HG03025 (cell line): ENCODE data around the gene NAT10.

ENCODE experiments used
- ATAC-seq: cut with Tn5 transposase; IDR thresholded peaks from one replicate; pipeline ENCODE4 v1.9.1; 2021; ENCODE audit warnings: mild to moderate bottlenecking, moderate library complexity; ENCODE audit not compliant: unreplicated experiment, low FRiP score

Gene NAT10

DNA sequence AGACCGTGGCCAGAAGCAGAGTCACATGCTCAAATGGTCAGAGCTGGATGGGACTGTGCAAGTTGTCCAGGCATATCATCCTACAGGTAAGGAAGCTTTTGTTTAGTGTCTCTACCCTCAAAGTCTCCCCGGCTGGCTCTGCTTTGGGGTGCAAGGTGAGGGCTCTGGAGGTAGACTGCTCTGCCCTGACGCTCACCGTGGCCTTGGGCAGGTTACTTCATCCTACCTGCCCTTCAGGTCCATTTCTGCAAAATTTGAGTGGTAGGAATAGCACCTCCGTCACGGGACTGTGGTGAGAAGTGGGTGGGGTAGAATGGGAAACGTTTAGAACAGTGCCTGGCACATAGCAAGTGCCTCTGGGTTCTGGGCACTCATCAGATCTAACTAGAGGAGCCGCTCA, 42.2 kb downstream of the NAT10 start:
- ATAC-seq: no peak

DNA sequence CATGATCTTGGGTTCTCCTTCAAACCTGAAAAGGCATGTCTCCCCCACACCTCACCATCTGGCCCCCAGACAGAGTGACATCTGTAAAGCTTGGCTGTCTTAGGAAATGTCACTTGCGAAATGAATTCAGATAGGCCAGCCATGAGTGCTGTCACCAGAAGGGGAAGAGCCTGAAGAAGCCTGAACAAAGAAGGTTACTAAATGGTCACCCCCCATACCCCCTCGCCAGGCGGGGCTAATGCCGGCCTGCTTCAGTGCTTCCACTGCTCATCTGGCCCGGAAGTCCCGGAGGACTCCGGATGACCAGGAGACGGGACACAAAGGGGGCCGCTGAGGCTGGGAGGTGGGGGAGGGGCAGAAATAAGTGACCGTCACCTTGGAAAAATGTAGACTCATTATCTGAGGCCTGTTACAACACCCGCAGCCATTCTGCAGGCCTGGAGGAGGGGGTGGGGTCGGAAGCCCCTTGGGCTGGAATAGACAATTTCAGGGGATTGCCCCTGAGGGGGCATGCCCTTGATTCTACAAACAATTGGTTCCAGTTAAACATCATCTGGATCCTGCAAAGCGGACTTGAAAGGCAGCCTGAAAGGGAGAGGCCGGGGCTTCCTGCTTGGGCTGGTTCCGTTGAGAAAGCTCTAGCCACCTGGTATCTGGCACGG, 43.2 kb downstream of the NAT10 start:
- no peak for ATAC-seq

DNA sequence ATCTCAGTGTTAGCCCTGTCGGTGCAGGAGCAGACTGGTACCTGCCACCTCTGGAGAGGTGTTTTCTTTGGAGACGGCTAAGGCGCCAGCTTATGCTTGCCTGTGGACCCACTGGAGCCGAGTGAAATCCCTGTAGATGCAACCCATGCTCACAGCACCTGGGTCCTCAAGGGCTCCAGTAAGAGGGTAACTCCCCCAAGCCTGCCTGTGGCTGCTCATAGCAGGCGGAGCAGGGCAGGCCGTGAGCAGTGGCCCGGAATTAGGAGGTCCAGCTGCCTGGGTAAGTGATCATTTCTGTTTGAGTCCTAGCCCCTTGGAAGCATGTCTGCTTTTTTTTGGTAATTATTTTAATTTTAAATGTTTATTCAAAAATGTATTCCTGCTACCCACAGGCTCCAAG, 43.8 kb downstream of the NAT10 start:
- ATAC-seq: no peak

DNA sequence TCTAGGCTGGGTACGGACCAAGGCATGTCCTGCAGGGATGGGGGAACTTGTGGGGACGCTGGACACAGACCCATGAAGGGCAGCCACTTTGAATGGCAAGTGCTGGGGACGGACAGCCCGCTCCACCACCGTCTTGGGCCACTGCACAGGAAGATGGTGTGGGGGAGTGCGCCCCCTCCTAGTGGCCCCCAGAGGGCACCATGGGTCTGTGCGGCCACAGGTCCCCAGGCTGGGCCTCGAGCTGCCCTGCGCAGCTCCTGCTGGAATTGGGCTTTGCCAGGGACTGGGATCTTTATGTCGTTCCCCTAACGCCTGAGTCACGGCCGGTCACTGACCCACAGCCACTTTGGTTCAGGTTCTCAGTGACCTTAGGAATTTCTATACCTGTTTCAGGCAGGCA, 44.4 kb downstream of the NAT10 start:
- ATAC-seq: no peak

DNA sequence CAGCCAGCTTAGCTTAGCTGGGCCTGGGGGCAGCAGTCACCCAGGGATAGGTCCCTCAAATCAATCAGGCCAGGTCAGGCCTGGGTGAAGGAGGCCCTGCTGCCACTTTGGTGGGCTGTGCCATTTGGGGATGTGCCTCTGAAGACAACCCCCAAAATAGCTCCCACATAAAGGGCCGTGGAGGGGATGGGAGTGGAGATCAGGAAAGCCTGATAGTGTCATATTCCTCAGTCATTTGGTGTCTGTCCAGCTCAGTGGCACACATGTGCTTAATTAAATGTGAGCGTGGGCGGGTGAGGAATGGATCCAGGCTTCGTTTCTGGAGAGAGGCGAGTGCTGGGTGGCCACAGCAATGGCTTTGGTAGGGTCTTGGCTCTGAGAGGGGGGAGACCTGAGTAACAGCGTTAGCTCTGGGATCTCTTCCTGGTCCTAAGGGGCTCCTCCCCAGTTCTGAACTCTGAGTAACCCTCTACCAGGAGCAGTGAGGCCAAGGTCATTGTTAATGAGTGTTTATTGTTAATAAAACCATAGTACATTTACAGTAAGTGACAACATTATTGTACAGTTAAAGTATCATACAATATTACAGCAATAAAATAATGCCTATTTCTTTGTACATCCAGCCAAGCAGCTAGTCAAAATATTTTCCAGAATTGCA, 45.2 kb downstream of the NAT10 start:
- ATAC-seq: no peak

DNA sequence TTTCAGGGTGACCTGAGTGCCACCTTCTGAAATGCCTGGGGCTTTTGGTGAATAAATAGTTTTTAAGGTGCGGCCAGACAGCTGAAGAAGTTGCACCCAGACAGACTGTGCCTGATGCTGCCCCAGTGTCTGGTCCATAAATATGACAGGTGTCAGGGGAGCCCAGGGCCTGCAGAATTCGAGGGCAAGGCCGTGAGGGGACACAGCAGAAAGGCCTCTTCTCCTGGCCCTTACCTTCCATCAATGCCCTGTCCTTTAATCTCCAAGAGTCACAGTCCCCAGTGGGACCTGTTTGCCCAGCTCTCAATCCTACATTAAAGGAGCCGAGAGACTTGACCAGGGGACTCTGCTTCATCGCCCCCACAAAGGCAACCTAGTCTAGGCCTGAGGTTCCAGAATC, 45.7 kb downstream of the NAT10 start:
- no peak for ATAC-seq

DNA sequence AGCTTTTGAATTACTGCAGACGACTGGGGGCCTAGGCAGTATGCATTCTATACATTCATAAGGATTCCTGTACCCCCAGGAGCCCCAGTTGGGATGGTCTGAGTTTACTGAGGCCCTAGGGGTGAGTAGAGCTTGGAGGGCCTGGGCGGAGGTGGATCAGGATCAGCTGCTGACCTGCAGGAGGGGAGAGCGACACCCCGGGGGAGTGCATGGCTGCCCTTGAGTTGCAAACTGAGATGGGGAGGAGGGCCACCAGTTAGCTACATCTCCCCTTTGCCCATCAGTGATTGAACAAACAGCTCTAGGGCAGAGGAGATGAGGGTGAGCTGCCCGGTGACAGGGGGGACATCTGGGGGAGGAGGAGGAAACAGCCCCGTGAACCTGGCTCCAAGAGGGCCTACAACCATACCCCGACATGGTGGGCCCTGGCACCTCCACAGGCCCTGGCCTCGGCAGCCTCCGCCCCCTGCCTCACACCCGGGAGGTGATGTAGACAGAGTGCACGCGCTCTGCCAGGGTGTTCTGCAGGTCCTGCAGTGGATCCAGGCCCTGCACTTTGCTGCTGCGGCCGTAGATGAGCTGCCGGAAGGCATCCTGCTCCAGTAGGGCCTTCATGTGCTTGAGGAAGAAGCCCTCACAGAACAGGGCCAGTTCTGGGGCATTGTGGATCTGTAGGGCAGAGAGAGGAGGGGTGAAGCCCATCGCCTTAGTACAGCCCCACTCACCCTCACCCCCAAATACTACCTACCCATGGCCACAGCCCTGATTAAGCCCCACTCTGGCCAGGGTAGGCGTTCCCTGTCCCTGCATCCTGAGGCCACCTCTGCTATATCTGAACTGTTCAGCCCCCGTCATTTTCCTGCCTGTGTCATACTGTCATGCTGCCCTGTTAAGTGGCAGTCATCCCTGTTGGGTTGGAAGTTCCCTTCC, 46.8 kb downstream of the NAT10 start:
- ATAC-seq: no peak

DNA sequence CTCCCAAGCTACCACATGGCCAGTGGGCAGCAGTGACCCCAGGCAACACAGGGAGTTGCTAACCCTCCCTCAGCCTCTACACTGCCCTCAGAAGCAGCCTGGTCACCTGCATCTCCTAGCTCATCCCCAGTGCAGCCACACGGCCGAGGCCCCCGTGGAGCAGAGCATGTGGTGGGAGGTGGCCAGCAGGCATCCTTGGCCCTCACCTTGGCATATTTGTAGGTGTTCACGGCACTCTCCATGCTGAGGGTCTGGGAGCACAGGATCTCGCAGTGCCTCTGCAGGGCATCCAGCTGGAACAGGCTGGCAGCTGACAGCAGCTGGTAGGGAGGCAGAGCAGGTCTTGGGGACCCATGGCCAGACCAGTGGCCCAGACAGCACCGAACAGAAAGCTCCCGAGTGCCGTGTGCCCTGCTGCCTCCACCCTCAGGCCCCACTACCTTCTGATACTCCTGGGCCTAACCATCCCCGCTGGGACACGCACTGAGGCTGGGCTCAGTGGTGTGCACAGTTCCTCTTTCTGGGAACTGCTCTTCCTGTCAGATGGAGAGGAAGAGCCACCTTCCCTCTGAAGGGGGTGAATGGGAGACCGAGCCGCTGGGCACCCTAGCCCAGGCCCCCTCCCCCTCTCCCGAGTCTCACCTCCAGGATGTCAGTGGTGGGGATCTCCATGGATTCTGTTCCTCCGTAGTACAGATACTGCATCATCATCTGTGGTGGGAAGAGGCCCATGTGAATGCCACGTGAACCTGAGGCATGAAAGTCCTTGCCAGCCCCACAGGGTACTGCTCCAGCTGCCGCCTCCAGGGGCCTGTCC, 48.8 kb downstream of the NAT10 start:
- ATAC-seq: peak; percentile 61

DNA sequence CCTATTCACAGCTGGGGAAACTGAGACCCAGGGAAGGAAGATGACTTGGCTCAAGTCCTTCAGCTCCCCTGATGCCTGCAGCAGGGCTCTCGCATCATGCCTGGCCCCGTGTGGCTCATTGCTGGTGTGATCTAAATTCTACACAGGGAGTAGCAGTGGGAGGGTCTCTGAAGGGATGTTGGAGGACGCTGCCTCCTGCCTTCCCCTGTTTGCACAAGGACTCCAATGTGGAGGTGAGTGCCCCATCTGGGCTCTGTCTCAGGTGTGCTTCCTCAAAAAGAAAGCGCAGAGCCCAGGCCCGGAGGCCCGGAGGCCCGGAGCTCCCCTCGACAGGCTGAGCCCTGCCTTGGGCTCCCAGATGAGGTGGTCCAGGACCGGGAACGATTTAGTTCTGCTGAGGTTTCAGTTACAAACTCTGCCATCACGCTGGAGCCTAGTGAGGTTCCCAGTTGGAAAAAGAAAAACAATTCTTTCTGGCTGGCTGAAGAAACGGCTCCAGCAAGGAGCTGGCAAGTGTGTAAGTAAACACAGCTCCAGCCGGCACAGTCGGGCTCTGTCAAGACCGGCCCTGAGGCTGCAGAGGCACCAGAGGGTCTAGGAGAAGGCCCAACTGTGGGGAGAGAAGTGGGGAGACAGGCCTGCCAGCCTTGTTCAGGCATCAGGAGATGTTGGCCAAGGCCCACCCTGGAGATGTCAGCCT, 49.8 kb downstream of the NAT10 start:
- no peak for ATAC-seq

DNA sequence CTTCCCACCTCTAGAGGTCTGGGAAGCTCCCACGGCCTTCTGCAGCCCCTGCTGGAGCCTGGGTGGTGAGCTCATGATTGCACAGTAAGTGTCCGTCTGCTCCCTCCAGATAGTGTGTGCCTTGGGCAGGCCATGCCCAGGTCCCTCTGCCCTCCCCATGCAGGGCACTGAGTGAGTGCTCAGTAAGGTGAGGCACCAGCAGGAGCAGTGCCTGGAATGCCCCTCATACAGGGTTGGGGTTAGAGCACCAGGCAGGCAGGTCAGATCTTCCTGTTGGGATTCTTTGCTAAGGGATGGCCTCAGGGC, 50.3 kb downstream of the NAT10 start:
- no peak for ATAC-seq

DNA sequence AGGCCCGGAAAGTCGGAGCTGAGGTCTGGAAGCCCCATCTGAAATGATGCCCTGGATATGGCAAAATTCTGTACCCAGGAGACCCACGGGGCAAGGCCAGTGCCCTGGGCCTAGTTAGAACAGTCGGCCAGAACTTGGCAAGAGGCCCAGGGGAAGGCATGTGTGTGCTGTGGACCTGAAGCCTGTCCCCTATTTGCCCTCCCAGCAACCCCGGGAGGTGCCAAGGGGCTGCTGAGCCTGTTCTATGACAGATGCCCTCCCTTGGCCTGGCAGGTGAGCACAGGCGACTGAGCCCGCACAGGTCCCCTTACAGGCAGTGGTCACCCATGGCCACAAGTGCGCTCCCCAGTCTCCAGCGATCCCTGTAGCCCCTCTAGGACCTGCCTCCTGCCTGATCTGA, 51.7 kb downstream of the NAT10 start:
- no peak for ATAC-seq

DNA sequence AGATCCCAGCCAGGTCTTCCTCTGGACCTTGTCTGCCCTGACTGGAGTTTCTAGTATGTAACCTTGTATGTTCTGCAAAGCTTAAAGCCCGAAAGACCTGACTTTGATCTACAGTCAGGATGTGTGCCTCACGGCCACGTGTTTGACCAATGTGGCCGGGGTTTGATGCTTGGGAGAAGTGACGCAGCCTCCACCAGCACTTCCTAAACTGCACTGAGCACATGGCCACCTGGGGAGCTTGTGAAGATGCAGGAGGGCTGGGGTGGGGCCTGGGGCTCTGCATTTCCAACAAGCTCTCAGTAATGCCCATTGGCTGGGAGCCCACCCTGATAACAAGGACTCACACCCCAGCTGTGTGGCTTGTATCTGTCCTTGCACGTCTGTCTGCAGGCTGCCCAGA, 53.2 kb downstream of the NAT10 start:
- ATAC-seq: no peak

DNA sequence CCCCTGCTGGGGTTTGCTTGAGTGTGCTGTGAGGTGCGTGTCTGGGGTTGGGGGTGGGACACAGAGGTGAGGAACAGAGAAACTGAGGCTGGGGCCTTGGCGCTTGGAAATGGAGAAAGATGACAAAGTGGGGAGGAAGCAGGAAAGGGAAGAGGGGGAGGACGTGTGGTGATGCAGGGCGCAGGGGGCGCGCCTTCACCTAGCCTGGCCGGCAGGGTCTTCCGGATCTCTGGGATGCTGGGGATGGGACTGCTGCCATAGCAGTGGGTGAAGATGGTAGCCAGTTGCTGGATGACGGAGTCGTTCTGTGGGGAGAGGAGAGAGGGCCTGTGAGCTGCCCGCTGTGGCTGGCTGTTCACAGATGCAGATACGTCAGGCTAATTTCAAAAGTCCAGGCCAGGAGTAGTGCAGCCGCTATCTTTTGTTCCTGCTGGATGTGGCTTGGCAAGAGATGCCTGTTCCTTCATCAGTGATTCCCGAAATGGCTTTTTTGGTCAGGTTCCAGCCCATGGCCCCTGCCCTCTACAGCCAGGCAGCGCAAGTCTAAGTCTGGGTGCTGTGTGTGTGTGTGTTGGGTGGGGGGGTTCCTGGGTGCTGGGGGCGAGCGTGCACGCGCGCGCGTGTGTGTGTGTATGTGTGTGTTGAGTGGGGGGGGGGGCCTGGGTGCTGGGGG, 54.8 kb downstream of the NAT10 start:
- no peak for ATAC-seq

DNA sequence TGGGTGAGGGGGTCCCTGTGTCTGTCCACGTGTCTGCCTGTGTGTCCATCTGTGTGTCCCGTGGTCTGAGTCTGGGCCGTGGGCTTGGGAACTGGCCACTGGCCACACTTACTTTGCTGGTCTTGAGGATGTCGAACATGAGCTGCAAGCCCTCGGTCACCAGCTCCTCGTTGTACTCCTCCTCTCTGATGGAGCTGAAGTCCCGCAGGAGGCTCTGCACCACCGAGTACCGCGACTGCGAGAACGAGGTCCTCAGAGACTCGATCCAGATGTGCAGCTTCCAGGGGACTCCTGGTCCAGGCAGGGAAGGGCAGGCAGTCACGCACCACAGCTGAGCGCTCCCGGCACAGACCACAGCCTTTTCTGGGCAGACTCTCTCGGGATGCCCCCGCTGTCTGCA, 55.4 kb downstream of the NAT10 start:
- no peak for ATAC-seq

DNA sequence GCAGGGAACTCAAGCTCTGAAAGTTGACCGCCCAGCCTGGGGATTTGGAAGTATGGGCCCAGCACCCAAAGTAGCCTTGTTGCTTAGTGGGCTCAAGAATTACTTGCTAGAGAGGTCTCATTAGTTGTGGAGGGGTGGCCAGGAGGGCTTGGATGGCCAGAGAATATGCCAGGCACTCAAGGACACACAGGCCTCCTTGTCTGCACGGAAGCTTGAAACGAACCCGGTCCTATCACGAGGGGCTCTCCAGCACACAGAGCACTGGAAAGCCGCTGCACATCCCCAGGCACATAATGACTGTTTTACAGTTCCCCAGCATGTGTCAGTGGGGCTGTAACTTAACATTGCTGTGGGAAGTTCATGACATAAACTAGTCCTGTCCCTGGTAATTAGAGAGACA, 55.9 kb downstream of the NAT10 start:
- ATAC-seq: no peak

DNA sequence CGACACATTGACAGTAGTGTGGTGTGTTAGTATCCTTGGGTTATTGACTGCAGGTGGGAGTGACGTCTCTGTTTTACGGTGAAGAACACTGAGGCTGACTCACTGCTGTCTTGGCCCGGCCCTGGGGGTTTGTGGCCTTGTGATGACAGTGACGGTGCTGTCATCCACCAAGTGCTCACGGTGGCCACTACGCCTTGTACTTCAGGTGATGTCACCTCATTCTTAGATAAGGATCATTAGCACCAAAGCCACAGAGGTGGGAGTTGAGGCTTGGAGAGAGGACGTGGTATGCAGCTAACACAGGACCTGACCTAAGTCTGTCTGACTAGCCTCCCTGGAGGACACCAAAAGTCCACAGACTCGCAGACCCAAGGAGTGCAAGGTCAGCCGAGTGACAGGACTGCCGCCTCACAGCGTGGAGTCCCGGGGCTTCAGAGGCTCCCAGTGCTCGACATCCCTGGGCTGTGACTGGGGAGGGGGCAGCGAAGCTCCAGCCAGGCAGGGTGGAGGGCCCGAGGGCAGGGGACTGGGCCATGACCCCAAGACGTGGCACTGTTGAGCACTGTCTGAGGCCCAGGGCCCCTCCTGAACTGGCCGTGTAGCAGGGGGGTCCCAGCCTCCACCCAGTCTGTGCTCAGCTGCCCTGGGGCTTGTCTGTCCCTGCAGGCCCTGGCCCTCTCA, 56.5 kb downstream of the NAT10 start:
- no peak for ATAC-seq

DNA sequence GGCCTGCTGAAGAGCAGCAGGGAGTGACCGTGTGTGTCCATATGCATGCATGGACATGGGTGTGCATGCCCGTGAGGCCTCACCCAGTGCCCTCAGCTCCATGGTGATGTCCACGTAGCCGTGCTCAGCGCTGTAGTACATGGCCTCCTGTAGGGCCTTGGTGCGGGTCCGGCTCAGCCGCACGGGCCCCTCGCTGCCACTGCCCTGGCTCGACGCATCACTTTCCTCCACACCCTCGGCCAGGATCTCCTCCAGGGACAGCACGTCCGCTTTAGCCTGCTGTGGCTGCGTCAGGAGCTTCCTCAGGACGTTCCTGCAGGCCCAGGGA, 57.0 kb downstream of the NAT10 start:
- ATAC-seq: no peak

DNA sequence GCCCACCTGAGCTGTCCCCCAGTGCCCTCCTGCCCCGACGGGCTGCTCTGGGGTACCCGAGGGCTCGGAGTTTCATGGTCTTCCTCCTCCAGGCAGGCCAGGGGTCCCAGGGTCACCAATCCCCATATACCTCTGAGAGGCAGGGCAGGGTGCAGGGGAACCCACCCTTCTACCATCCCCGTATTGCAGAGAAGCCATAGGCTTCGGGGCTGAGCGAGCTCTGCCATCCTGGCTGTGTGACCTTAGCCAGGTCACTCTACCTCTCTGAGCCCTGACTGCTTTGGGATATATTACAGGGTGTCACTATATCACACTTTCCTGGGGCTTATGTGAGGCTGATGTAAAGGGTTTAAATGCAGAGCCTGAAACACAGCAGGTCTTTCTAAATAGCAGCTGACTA, 57.4 kb downstream of the NAT10 start:
- ATAC-seq: no peak

DNA sequence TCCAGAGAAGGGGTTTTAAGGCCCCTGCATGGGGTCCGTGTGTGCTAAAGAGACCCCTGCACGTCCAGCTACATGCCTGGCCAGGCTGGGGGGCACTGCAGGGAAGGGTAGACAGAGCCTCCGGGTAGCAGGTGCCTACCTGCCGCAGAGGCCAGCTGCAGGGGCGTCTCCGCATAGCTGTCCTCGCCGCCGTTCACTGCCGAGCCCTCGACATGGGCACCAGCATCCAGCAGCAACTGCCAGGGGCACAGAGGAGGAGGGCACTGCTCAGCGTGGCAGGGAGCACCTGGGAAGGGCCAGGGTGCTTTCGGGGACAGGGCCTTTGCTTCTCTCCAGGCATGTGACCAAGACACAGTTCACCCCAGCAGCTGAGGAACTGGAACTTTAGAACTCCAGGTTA, 59.7 kb downstream of the NAT10 start:
- no peak for ATAC-seq
